OCI-LY7 (cell line): ENCODE measurements around the gene DAPK1. TPM values are rescaled to one million over a fixed set of nuclear protein-coding genes. Genes with fewer than 3 reads are reported as not detected.

Experiments
- BruUV-seq: library from RNA; stranded (reverse); fragments of 400-500 nt; replicated peaks from 2 replicates; lab custom pipeline; 2021; lab: Mats Ljungman, UMichigan
- CTCF ChIA-PET: fragments of 300-600 bp; sonication (Branson Sonifier 250); formaldehyde crosslinking; loops from one replicate; lab custom pipeline; 2022; ENCODE audit warnings: antibody characterized with exemption; ENCODE audit not compliant: unreplicated experiment; lab: Charles Lee
- POLR2A ChIA-PET: fragments of 300-600 bp; sonication (Branson Sonifier 250); formaldehyde crosslinking; loops from one replicate; lab custom pipeline; 2022; ENCODE audit warnings: antibody characterized with exemption; lab: Charles Lee
- DNase-seq: peaks from one replicate; pipeline ENCODE4 v3.0.0-alpha.2; 2015; ENCODE audit warnings: low spot score
- H2AFZ ChIP-seq: fragments of 200-600 bp; sonication (generic), shearing (Covaris generic); 2 replicates; pipeline ENCODE4 v1.6.1; 2014; ENCODE audit warnings: mild to moderate bottlenecking, antibody characterized with exemption, low read length, moderate library complexity
- H3K27ac ChIP-seq: fragments of 200-600 bp; sonication (generic); 2 replicates; pipeline ENCODE4 v1.5.1; 2014; ENCODE audit warnings: mixed run types, low read depth, mild to moderate bottlenecking, moderate library complexity, low read length, inconsistent platforms; ENCODE audit not compliant: poor library complexity, severe bottlenecking
- H3K36me3 ChIP-seq: fragments of 200-600 bp; sonication (generic); 2 replicates; pipeline ENCODE4 v1.6.1; 2014; ENCODE audit warnings: mild to moderate bottlenecking, antibody characterized with exemption, low read length, moderate library complexity, mixed read lengths; ENCODE audit not compliant: insufficient read depth
- H3K4me1 ChIP-seq: fragments of 200-600 bp; sonication (generic); 2 replicates; pipeline ENCODE4 v1.5.1; 2014; ENCODE audit warnings: mild to moderate bottlenecking, low read length; ENCODE audit not compliant: insufficient read depth, poor library complexity, severe bottlenecking
- H3K4me2 ChIP-seq: fragments of 200-600 bp; sonication (generic); 2 replicates; pipeline ENCODE4 v1.6.1; 2014; ENCODE audit warnings: mild to moderate bottlenecking, low read length
- H3K4me3 ChIP-seq: fragments of 200-600 bp; sonication (generic); 2 replicates; pipeline ENCODE4 v1.5.1; 2014; ENCODE audit warnings: mild to moderate bottlenecking, low read depth, low read length; ENCODE audit not compliant: poor library complexity, severe bottlenecking
- H3K79me2 ChIP-seq: fragments of 200-600 bp; sonication (generic); 2 replicates; pipeline ENCODE4 v1.6.1; 2016; ENCODE audit warnings: low read depth, mild to moderate bottlenecking, low read length, moderate library complexity, mixed read lengths; ENCODE audit not compliant: insufficient read depth
- H3K9me2 ChIP-seq: fragments of 200-600 bp; sonication (generic); 2 replicates; pipeline ENCODE4 v1.6.1; 2016; ENCODE audit warnings: mild to moderate bottlenecking, low read length, mixed read lengths; ENCODE audit not compliant: insufficient read depth
- H3K9me3 ChIP-seq: fragments of 200-600 bp; sonication (generic); 2 replicates; pipeline ENCODE4 v1.6.1; 2014; ENCODE audit warnings: mild to moderate bottlenecking, mixed run types, low read length, mixed read lengths
- H4K20me1 ChIP-seq: fragments of 200-600 bp; sonication (generic); 2 replicates; pipeline ENCODE4 v1.6.1; 2014; ENCODE audit warnings: mild to moderate bottlenecking, antibody characterized with exemption, low read length, moderate library complexity, mixed read lengths; ENCODE audit not compliant: insufficient read depth
- CTCF ChIP-seq: fragments of 200-600 bp; sonication (generic); conservative IDR thresholded peaks from 2 replicates; pipeline ENCODE4 v1.5.1; 2014; ENCODE audit warnings: mild to moderate bottlenecking, antibody characterized with exemption, low read length, moderate library complexity, mixed read lengths
- EZH2phosphoT487 ChIP-seq: fragments of 200-600 bp; sonication (generic); IDR thresholded peaks from 2 replicates; pipeline ENCODE4 v1.6.1; 2018; ENCODE audit warnings: low read depth, borderline replicate concordance, mild to moderate bottlenecking, mixed run types, antibody characterized with exemption, low read length, moderate library complexity, mixed read lengths
- intact Hi-C: fragments of 100-400 bp; cut with micrococcal nuclease; formaldehyde crosslinking; loops from one replicate; pipeline ENCODE4 v1.10.0; 2022; ENCODE audit not compliant: unreplicated experiment
- total RNA-seq, 2 experiments: library from RNA; depleted of rRNA in 1 of 2; stranded (reverse); fragments of >200 nt in 1 of 2; shearing (Covaris generic) in 1 of 2; gene quantifications; 2 replicates each; pipeline ENCODE4 v1.2.3, GENCODE V29; 2014 to 2022

The DAPK1 gene
- total RNA-seq, 2 experiments from 2014 or later: 0.25 to 3.5 TPM

GRCh38 chr9:87585123-87585855 lies 87.6 kb downstream of the DAPK1 start:
- BruUV-seq: no TSS peak
- Histone ChIP-seq H3K4me1 (no peaks in the 10 kb centered on the region), H2AFZ (no peak overlapping the region), H3K36me3 (no peaks in the 10 kb centered on the region), H3K4me3 (no peak overlapping the region), H4K20me1 (no peaks in the 10 kb centered on the region), H3K4me2 (no peak overlapping the region), H3K9me2 (no peaks in the 10 kb centered on the region), H3K79me2 (no peaks in the 10 kb centered on the region), H3K9me3 (no peaks in the 10 kb centered on the region), H3K27ac (no peak overlapping the region)
- no peak for DNase-seq
- TF ChIP-seq EZH2phosphoT487 (no peak), CTCF (no peak)
- CTCF ChIA-PET: interaction anchor here (0.8 kb wide), 1 partner anchor 27 kb away, joined by 4 read pairs; no protein-coding TSS in a partner anchor
- POLR2A ChIA-PET: interaction anchor here (0.6 to 3.7 kb wide), 5 partner anchors 10 to 394 kb away, joined by 3 to 13 read pairs (median 4); no protein-coding TSS in a partner anchor
- intact Hi-C loops: no loop called here

GRCh38 chr9:87586731-87587355 lies 89.2 kb downstream of the DAPK1 start:
- no peak overlapping the region for H3K4me3 ChIP-seq
- DNase-seq: no peak
- H3K27ac ChIP-seq: no peak overlapping the region
- H3K79me2 ChIP-seq: no peaks in the 10 kb centered on the region
- CTCF ChIA-PET: no interaction called here
- no peak overlapping the region for H2AFZ ChIP-seq
- intact Hi-C loops: no loop called here
- H3K36me3 ChIP-seq: no peaks in the 10 kb centered on the region
- no peaks in the 10 kb centered on the region for H3K4me1 ChIP-seq
- H4K20me1 ChIP-seq: no peaks in the 10 kb centered on the region
- H3K4me2 ChIP-seq: no peak overlapping the region
- TF ChIP-seq CTCF (no peak), EZH2phosphoT487 (no peak)
- BruUV-seq: no TSS peak
- no peaks in the 10 kb centered on the region for H3K9me2 ChIP-seq
- no peaks in the 10 kb centered on the region for H3K9me3 ChIP-seq
- POLR2A ChIA-PET: interaction anchor here (0.7 to 1.0 kb wide), 2 partner anchors 9 to 48 kb away, joined by 3 read pairs; no protein-coding TSS in a partner anchor

- intact Hi-C loops: no loop called here
- H3K27ac ChIP-seq: no peak overlapping the region
- H4K20me1 ChIP-seq: no peaks in the 10 kb centered on the region
- ChIA-PET CTCF (no interaction called here), POLR2A (no interaction called here)
- H3K79me2 ChIP-seq: no peaks in the 10 kb centered on the region
- TF ChIP-seq CTCF (no peak), EZH2phosphoT487 (no peak)
- H3K9me2 ChIP-seq: no peaks in the 10 kb centered on the region
- H3K9me3 ChIP-seq: no peaks in the 10 kb centered on the region
- H2AFZ ChIP-seq: no peak overlapping the region
- no TSS peak for BruUV-seq
- no peaks in the 10 kb centered on the region for H3K4me1 ChIP-seq
- H3K4me2 ChIP-seq: no peak overlapping the region
- DNase-seq: no peak
- no peak overlapping the region for H3K4me3 ChIP-seq
- H3K36me3 ChIP-seq: no peaks in the 10 kb centered on the region
These were observed 89.7 kb downstream of the DAPK1 start for GRCh38 chr9:87587356-87587745.
